HL-60 (cell line): Measurements from ENCODE around the gene EID2.

ENCODE experiments used
- DNase-seq, 2 experiments: peaks; one replicate each; pipeline ENCODE4 v3.0.0-alpha.2; 2010 to 2020; ENCODE audit warnings: low read depth in 1 of 2, low spot score in 1 of 2
- H3K27ac ChIP-seq: fragments of 250-450 bp; sonication (Bioruptor Pico); replicated peaks from 2 replicates; pipeline ENCODE4 v1.5.1; 2020; ENCODE audit warnings: mild to moderate bottlenecking, moderate library complexity
- H3K27me3 ChIP-seq: fragments of 250-450 bp; sonication (Bioruptor Pico); 2 replicates; pipeline ENCODE4 v1.5.1; 2021; ENCODE audit warnings: mild to moderate bottlenecking, moderate library complexity; ENCODE audit not compliant: insufficient read depth, poor library complexity, severe bottlenecking
- H3K4me3 ChIP-seq: replicated peaks from 2 replicates; pipeline ENCODE4 v1.5.1; 2011; ENCODE audit warnings: mild to moderate bottlenecking, control low read depth, low read length; ENCODE audit not compliant: insufficient read depth
- GABPA ChIP-seq: IDR thresholded peaks from 2 replicates; pipeline ENCODE4 v1.6.1; 2012; ENCODE audit warnings: low read depth
- POLR2AphosphoS5 ChIP-seq: IDR thresholded peaks from 2 replicates; pipeline ENCODE4 v1.6.1; 2012; ENCODE audit warnings: low read depth
- SPI1 ChIP-seq: IDR thresholded peaks from 2 replicates; pipeline ENCODE4 v1.6.1; 2012; ENCODE audit warnings: low read depth, mild to moderate bottlenecking, borderline replicate concordance
- TF ChIP-seq, protein P1 (sequence below): IDR thresholded peaks from one replicate; pipeline ENCODE4 v1.5.1; 2011; ENCODE audit warnings: low read length, control low read depth, inconsistent platforms; ENCODE audit not compliant: insufficient read depth
- TF ChIP-seq, protein P2 (sequence below): IDR thresholded peaks from 2 replicates; pipeline ENCODE4 v1.6.1; 2012; ENCODE audit warnings: low read depth; ENCODE audit not compliant: insufficient replicate concordance

EID2 gene

DNA sequence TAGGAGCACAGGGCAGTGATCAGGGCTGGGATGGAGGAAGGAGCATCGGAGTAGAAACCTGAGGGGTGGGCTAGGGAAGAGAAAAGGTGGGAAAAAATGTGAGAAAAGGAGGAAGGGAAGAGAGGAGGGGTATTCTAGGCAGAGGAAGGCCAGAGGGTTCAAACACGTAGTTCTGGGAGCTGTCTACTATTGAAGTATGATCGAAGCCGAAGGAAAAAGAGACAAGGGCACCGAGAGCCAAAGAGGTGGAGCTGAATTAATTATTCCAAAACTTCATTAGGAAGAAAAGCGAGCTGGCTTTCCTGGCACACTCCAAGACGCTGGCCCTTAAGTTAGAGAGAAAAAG is 33.4 kb downstream of the EID2 start:
- Histone ChIP-seq H3K4me3 (no peak overlapping the region), H3K27me3 (peaks cover 18% of the 10 kb centered on the region), H3K27ac (no peak overlapping the region)
- DNase-seq = no peak
- TF ChIP-seq, protein P1, sequence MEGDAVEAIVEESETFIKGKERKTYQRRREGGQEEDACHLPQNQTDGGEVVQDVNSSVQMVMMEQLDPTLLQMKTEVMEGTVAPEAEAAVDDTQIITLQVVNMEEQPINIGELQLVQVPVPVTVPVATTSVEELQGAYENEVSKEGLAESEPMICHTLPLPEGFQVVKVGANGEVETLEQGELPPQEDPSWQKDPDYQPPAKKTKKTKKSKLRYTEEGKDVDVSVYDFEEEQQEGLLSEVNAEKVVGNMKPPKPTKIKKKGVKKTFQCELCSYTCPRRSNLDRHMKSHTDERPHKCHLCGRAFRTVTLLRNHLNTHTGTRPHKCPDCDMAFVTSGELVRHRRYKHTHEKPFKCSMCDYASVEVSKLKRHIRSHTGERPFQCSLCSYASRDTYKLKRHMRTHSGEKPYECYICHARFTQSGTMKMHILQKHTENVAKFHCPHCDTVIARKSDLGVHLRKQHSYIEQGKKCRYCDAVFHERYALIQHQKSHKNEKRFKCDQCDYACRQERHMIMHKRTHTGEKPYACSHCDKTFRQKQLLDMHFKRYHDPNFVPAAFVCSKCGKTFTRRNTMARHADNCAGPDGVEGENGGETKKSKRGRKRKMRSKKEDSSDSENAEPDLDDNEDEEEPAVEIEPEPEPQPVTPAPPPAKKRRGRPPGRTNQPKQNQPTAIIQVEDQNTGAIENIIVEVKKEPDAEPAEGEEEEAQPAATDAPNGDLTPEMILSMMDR = no peak
- TF ChIP-seq SPI1 = no peak
- TF ChIP-seq, protein P2, sequence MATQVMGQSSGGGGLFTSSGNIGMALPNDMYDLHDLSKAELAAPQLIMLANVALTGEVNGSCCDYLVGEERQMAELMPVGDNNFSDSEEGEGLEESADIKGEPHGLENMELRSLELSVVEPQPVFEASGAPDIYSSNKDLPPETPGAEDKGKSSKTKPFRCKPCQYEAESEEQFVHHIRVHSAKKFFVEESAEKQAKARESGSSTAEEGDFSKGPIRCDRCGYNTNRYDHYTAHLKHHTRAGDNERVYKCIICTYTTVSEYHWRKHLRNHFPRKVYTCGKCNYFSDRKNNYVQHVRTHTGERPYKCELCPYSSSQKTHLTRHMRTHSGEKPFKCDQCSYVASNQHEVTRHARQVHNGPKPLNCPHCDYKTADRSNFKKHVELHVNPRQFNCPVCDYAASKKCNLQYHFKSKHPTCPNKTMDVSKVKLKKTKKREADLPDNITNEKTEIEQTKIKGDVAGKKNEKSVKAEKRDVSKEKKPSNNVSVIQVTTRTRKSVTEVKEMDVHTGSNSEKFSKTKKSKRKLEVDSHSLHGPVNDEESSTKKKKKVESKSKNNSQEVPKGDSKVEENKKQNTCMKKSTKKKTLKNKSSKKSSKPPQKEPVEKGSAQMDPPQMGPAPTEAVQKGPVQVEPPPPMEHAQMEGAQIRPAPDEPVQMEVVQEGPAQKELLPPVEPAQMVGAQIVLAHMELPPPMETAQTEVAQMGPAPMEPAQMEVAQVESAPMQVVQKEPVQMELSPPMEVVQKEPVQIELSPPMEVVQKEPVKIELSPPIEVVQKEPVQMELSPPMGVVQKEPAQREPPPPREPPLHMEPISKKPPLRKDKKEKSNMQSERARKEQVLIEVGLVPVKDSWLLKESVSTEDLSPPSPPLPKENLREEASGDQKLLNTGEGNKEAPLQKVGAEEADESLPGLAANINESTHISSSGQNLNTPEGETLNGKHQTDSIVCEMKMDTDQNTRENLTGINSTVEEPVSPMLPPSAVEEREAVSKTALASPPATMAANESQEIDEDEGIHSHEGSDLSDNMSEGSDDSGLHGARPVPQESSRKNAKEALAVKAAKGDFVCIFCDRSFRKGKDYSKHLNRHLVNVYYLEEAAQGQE = no peak

DNA sequence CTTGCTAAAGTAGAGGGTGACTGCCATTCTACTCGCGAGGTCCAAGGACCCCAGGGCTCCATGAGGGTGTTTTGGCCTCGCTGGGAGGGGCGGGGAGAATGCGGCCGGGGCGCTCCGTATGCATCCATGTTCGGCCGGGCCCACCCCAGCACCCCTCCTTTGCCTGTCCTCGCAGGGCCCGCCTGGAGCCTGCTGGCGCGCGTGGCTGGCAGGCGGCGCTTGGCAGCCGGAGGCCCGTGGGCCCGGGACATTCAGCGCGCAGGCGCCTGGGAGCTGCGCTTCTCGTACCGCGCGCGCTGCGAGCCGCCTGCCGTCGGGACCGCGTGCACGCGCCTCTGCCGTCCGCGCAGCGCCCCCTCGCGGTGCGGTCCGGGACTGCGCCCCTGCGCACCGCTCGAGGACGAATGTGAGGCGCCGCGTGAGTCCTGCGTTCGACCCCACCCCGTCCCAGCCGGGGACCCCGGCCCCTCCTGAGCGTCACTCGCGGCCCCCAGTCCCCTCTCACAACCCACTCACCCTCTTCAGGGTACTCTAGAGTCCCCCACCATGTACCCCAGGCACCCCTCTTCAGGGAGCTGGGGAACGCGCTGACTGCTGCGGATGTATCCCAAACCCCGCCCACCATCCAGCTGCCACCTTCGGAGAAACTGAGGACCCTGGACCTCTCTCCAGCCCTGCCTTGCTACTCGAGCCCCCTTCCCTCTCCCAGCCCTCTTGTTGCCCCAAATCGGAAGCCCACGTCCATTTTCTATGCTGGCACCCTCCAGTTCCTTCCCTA is 37.1 kb downstream of the EID2 start:
- peak; percentile 51 to 73 for DNase-seq
- no peak overlapping the region for H3K27ac ChIP-seq
- H3K27me3 ChIP-seq = peaks cover 33% of the 10 kb centered on the region
- H3K4me3 ChIP-seq = no peak overlapping the region
- no peak for TF ChIP-seq SPI1
- TF ChIP-seq POLR2AphosphoS5 = no peak
- TF ChIP-seq GABPA = no peak
- TF ChIP-seq, protein P2 = no peak
- TF ChIP-seq, protein P1 = peak; percentile 55

DNA sequence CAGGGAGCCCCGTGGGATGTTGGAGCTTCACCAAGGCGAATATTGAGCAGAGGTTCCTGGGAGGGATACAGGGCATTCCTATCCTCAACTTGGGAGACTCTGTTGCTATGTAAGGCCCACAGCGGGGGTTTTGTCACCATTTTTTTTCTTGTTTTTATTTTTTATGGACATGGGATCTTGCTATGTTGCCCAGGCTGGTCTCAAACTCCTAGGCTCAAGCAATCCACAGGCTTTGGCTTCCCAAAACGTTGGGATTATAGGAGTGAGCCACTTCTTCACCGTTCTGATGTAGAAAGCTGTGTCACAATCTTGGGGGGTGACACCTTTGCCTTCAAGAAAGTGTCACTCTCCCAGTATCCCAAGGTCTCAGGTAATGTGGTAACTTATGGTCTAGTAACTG is 38.6 kb downstream of the EID2 start:
- TF ChIP-seq, protein P2 = no peak
- TF ChIP-seq, protein P1 = no peak
- TF ChIP-seq POLR2AphosphoS5 (no peak), SPI1 (no peak), GABPA (no peak)
- Histone ChIP-seq H3K4me3 (no peak overlapping the region), H3K27me3 (peaks cover 31% of the 10 kb centered on the region), H3K27ac (no peak overlapping the region)
- no peak for DNase-seq
